GM20431 (cell line): ENCODE measurements around the gene KCNJ6.

ENCODE experiments used
- in situ Hi-C: fragments of 300-500 bp; cut with MseI, MboI; formaldehyde crosslinking; loops from one replicate; pipeline ENCODE4 v1.15.0; 2020; ENCODE audit warnings: low sequenced_read_pairs; ENCODE audit not compliant: unreplicated experiment

Gene KCNJ6

DNA sequence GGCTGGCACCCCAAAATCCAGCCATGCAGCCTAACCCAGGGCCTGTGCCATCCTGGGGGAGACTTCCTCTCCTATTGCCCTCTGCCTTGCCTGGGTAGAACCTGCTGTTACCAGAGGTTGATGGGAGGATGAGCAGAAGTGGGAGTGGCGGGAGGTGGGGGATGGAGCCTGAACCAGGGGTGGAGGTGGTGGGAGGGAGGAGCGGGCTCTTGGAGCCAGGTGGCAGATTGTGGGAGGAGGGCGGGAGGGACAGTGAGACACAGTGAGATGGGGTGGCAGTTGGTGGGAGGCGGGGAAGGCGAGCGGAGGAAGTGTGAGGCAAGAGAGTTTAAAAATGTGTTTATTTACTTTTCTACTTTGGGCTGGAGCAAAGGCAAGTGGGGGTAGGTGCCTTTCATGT lies 87.3 kb downstream of the KCNJ6 start:
- in situ Hi-C loops: no loop called here

DNA sequence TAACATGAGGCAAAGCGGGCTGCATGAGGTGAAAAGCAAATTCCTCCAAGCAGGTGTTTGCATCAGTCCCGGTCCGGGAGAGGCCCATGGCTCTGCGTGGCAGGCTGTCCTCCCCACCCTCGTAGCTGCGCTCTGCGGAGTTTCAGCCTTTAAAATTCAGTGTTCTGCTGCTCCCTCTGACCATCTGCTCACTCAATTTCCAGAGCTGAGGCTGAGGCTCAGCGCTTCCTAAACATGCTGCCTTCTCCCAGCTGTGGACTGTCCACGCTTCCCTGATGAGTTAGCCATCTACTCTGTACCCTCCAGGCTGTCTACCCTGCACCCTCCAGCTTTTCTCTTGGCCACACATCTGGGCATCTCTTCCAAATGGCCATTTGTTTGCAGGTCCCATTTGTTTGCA lies 87.7 kb downstream of the KCNJ6 start:
- in situ Hi-C loops: no loop called here

DNA sequence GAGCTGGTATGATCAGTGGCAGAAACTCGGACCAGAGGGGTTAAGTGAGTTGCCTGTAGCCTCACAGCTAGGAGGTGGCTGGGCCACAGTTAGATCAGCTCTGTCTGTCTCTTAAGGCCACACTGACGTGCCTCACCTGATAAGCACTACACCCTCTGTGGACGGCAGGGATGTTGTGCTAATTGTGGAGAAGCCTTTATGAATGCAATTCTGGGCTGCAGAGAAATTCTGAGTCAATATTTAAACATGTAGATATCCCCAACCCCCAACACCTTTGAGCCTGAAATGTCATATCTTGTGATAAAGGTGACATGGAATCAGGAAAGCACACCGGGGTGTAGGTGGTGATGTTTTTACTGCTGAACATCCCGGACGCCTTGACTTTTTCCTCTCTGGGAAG lies 88.3 kb downstream of the KCNJ6 start:
- in situ Hi-C loops: no loop called here

DNA sequence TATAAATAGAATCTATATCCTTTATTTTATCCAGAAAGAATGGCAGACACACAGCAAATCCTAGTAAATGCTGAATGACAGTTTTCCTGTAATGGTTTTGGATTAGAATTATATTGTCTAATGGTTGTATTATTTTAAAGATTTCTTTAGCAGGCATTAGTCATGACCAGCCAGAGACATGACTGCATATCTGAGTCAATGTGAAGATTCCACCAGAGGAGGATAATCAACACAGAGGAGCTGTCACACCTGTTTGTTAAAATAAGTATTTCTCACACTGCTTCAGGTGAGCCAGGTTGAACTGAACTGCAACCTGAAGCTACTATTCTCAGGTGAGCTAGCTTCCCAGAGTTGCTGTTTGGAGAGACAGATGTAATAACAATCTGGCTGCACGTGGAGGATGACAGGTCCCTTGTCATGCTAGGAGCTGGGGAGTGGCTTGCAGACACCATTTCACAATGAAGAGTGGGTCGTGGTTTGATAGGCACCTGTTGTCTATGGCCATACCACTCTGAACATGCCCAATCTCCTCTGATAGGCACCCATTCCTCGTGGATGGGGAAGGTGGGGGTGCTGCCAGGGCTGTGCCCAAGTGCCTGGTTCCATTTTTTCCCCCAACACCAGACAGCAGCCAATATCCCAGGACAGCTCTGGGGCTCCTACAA lies 94.3 kb downstream of the KCNJ6 start:
- in situ Hi-C loops: no loop called here

DNA sequence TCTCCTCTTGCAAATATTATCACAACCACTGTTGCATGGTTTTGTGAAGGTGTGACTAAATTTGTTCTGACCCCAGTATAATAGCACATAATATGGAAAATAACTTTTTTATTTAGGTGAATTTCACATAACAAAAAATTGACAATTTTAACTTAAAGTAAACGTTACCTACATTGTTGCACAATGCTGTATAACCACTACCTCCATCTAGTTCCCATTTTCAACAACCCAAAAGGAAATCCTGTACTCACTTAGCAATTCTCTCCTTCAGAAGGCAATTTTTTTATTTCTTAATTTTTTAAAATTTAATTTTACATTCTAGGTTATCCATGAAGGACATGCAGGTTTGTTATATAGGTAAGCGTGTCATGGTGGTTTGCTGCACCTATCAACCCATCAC lies 95.2 kb downstream of the KCNJ6 start:
- in situ Hi-C loops: no loop called here

DNA sequence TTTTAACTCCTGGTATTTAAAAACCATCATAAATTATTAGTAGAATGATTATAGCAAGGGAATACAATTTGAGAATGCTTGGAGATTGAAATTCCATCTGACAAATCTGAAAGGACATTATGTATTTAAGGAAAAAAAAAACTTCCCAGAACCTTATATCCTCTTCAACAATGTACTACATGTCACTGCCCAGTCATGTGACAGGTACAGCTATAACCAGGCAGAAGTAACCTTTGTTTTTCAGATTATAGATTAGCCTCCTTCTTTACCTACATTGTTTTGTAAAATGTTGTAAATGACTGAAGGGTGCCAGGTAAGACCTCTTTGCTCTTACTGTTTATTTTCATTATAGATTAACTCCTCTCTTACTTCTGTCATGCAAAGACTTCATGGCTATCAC lies 96.9 kb downstream of the KCNJ6 start:
- in situ Hi-C loops: no loop called here

DNA sequence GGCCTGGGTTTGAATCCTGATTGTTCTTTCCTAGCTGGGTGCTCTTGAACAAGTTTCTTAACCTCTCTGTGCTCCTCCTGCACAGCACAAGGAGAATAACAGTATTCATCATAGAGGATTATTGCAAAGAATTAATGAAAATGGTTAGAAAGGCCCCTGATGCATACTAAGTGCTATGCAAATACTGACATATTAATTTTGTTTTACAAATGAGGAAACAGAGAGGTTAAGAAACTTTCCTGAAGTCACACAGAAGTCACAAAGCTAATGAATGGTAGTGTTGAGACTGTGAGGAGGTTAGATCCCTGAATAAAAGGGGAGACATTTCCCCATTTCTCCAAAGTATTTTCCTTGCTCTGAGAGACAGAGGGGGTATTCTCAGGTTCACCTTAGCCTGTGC lies 99.0 kb downstream of the KCNJ6 start:
- in situ Hi-C loops: no loop called here

DNA sequence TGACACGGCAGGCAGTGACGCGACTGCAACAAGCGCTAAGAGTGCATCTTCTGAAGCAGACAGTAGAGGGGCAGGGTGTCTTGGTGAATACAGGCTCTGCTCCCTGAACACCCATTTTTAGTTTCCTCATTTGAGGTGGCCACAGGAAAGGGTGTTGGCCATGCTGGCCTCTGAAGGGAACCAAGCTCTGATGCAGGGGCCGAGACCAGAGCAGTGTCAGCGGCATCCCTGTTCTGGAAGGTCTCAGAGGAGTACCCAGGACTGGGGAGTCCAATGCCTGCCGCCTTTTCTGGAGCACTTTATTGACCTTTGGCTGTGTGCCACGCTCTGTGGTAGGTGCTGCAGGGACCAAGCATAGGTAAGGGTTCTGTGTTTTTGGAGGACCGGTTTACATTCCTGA lies 100.4 kb downstream of the KCNJ6 start:
- in situ Hi-C loops: no loop called here

DNA sequence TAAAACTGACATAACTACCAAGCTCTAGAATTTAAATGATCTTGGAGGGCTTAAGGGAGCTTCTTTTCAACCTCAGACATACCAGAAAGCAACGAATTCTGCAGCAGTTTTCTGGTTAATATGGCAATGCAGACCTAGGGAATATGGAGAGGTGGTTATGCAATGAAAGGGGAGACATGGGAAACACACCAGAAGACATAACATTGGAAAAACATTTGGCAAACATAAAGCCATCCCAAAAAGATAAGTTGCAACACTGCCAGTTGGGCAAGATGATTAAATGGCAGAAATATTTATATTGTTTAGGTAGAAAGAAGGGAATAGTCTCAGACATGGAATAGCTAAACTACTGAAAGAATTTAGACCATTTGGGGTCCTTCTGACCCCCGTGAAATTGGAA lies 104.5 kb downstream of the KCNJ6 start:
- in situ Hi-C loops: no loop called here

DNA sequence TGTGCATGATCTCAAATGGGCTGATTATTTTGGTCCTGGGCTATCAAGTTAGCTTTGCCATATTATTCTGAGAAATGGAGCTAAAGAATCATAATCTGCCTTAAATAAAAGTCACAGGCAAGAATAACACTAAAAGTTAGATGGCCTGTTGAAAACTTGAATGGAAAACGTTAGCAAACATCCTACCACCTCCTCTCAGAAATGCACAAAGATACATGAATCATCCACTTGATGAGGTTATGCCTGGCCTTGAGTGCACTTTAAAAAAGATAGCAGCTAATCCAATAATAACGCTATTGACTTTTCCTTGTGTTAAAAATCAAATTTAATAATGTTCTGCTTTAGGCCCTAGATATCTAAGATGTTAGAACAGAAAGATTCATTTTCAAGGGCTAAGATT lies 108.0 kb downstream of the KCNJ6 start:
- in situ Hi-C loops: no loop called here

DNA sequence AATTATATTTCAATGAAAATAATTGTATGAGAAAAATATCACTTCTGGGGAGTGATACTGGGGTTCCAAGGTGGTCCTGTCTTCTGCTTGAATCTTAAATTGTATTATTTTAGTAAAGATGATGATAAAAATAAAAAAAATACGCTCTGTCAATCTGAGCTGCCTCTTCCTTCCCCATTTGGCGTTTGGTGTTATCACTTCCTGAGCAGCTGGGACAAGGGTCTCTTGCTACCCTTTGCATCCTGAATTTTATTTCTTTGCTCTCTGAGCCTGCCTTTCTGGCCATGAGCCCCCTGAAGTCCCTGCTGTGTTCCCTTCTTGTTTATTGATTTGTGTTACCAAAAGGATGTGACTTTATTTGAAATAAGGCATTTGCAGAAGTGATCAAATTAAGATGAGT lies 111.0 kb downstream of the KCNJ6 start:
- in situ Hi-C loops: no loop called here

DNA sequence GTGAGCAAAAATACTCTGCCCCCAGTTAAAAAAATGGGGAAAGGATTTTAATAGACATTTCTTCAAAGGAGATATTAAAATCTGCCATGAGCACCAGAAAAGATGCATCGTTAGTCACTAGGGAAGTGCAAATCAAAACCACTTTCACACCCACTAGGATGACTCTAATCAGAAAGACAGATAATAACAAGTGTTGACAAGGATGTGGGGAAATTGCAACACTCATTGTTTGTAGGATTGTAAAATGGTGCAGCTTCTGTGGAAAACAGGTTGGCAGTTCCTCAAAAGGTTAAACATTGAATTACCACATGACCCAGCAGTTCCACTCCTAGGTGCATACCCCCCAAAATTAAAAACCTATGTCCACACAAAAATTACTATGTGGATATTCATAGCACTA lies 112.3 kb downstream of the KCNJ6 start:
- in situ Hi-C loops: no loop called here

DNA sequence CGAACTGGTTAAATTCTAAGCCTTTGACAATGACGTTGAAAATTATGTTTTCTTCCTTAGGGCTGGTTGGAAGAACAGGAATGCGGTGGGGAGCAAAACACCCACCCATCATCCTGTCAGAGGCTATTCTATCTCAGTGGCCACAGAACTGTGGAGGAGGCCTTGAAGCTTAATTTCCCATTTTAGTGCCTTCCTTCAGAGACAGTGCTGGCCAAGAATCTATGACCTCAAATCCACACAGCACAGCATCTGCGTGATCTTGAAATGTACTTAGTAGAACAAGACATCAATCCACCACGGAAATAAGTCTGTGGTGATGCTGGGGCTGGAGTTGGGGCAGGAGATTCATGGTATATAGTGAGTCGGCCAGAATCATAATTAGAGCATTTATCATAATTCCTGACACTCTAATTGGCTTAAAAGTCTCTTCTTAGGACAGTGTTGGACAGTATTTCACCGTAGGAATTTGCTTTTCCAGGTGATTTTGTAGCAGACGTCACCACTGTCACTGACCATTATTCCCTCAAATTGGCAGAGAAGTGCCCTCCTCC lies 113.1 kb downstream of the KCNJ6 start:
- in situ Hi-C loops: no loop called here

DNA sequence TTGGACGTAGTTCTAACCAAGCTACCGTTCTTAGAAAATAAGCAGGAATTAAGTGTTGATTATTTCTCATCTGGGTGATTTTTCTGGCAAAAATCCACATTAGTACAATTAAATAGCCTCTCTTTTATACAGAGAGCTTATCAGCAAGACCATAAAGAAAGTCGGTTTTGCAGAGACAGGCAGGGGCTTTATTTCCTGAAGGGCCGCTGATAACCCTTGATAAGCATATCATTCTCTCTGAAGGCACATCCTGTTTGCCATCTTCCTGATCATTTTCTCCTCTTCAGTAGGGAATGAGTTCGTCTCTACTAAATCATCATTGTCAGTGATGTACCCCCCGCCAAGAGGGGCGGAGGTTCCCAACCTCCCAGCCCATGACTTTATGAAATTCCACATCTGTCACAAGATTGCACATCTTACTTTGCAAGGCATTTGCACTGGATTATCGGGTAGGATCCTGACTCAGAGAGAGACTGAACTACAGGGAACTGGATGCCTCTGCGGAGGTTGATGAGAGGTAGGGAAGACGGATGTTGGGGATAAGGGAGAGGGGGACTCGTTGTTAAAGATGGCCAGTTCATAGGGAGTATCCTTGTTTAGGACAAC lies 115.7 kb downstream of the KCNJ6 start:
- in situ Hi-C loops: no loop called here

DNA sequence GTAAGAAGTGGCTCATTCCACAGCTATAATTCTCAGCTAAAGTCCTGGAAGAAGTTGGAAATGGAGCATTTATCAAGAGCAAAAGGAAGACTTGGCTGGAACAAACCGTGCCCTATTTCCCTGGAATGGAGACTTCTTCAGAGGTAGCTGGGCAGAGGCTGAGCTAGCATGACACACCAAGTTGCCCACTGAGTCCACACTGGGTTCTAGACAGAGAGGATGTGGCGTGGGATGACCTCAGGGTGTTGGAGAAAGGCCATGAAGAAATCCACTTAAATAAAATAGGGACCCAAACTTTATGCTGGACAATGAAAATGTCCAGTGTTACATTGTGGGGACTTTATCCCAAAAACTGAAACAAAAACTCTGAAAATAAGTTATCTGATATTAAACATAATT lies 116.2 kb downstream of the KCNJ6 start:
- in situ Hi-C loops: no loop called here

DNA sequence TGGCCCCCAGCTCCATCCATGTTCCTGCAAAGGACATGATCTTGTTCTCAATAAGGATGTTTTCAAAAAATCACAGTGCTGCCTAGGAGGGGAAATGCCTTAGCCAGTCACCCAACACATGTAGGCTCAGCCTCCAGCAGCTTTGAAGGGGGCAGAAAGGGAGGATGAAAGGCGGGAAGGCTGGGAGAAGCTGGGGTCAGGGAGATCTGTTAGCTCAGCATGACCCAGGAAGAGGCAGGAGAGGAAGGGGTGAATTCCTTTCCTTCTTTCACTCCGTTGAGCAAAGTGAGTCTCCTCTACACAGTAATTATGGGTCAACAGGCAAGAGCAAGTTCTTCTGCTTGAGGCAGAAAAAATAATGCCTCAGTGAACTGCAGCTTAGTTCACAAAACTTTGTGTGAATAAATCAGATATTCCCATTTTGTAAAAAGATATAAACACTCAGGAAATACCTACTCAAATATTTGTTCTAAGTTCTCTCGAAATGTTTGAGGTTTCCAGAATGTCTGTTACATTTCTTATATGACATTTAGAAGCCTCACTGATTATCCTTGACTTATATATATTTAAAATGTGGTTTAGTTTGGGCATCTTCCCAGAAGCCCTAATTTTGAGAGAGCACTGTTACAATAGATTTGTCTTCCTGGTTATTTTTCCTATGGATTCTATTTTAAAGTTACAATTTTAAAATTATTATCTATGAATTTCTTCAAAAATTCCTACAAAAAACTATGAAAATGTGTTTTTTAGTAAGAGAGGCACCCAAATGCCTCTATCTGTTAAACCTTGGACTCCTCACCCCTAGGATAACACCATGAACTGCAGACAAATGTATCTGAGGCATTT lies 116.8 kb downstream of the KCNJ6 start:
- in situ Hi-C loops: no loop called here

DNA sequence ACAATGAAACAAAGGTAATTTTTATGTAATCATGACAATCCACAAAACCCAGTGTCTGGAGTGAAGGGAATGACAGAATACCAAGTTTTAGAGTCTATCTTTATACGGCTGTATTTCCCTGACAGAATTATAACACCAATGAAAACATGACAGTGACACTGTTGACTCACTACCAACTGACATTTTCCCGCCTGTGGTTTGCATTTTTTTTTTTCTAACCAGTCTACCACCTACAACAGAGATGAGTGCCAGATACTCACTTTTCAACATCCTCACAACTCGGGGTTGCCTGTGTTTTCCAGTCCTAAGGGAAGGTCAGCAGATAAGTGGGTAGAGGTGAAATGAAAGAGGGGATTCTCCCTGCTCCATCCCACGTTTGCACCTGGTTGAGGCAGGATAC lies 118.9 kb downstream of the KCNJ6 start:
- in situ Hi-C loops: no loop called here

DNA sequence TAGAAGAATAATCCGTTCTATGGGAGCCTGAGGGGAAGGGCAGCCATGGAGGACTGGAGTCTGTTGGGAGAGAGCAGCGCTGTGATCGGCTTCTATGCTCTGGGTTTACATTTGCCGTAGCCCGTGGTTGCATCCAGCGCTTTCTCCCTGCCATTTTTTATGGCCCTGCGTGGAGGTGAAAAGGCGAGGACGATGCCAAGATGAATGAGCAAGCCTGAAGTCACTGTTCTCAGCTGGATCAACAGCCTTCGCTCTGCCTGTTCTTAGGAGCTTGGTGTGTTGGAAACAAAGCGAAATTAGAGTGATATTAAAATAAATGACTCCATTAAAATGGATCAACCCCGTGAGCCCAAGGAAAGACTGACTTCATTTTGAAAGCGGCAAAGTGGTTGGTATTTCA lies 120.2 kb downstream of the KCNJ6 start:
- in situ Hi-C loops: no loop called here

DNA sequence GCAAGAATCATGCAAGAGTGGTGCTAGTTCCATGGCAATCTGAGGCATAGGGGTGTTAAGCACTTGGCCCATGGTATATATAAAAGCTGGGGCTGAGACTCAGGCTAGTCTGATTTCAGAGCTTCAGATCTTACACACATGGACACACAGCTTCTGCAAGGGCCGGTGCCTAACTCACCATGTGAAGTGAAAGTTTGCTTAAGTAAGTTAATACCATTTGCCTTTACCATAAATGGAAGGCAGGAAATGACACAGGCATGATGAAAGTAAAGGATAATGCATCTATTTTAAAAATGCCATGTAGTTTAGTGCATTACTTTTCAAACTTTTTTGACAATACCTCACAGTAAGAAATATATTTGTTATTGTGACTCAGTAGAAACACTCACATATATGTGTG lies 122.6 kb downstream of the KCNJ6 start:
- in situ Hi-C loops: no loop called here

DNA sequence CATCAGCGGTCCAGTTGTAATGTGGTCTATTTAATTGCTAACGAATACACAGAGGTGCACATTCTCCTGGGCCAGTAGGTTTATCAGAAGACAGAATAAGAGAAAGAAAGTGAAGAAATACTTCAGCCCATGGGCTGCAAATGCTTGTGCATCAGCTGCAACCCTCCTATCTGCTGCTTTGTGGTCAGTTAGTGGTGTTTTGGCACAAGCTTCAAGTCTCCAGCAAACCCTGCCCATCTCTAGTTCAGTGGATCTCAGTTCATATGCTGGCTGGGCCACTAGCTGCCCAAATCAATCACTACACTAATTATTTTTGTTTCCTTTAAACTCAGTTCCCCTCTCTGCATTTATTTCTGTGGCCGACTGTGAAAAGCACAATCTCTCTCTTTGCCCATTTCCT lies 124.2 kb downstream of the KCNJ6 start:
- in situ Hi-C loops: no loop called here

DNA sequence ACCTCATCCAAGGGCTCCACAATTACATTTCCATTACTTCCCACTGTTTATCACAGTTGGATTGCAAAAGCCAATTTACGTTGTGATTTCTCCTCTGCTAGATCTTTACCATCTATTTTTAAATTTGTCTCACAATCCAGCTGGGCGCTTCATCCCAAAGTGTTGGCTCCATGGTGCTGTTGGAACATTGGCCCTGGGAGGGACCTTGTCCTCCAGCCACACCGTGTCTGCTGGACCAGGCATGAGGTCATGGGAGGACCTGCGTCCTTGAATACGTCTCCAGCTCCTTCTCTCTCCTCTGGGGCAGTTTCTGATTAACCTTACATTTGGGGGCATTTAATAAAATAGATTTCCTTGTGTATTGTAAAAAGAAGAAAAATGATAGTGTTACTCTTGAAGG lies 125.4 kb downstream of the KCNJ6 start:
- in situ Hi-C loops: no loop called here
